ENCODE measurements around the gene CTDP1.

DNA sequence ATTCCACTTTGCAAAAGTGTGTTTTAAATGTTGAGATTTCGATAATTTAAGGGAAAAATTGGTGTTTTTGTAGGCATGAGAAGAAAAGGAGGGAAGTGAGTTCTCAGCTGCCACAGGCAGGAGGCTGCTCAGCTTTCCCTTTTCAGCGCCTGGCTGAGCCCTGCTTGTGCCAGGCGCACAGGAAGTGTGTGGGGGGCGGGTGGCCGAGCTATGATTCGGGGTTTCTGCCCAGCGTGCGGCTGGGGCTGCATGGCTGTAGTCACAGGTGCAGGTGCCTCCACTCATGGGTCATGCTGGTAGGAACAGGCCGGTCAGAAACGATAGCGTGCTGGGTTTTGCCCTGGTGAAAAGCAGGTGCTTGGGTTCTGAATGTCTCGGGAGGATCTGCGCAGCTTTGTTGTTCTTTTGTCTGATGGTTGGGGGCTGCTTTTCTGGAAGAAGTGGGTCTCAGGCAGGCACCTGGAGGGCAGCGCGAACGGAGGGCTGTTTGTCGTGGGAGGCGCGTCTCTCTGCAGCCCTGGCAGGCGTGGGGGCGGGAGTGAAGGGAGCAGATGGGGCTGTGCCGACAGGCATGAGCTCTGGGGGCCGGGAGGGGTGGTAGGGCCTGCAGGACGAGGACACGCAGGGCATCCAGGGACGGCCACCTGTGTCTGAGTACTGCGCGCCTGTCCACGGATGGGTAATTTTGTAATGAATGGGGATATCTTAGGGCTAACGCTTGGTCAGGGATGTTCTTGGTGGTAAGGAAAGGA is 120.2 kb downstream of the CTDP1 start:
- TF ChIP-seq EZH2phosphoT487 (IDR thresholded peaks at IDR 0.05; ENCODE audit: borderline replicate concordance, low read length): no peak
- TF ChIP-seq, protein P1, sequence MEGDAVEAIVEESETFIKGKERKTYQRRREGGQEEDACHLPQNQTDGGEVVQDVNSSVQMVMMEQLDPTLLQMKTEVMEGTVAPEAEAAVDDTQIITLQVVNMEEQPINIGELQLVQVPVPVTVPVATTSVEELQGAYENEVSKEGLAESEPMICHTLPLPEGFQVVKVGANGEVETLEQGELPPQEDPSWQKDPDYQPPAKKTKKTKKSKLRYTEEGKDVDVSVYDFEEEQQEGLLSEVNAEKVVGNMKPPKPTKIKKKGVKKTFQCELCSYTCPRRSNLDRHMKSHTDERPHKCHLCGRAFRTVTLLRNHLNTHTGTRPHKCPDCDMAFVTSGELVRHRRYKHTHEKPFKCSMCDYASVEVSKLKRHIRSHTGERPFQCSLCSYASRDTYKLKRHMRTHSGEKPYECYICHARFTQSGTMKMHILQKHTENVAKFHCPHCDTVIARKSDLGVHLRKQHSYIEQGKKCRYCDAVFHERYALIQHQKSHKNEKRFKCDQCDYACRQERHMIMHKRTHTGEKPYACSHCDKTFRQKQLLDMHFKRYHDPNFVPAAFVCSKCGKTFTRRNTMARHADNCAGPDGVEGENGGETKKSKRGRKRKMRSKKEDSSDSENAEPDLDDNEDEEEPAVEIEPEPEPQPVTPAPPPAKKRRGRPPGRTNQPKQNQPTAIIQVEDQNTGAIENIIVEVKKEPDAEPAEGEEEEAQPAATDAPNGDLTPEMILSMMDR (conservative IDR thresholded peaks at IDR 0.05; ENCODE audit: low read depth, low read length): no peak
- no peak for TF ChIP-seq EZH2 (IDR thresholded peaks at IDR 0.05; ENCODE audit: low read length, unreplicated experiment)
